HCT116 (cell line): ENCODE data around the gene KNOP1. TPM values are rescaled to one million over a fixed set of nuclear protein-coding genes. Genes with fewer than 3 reads are reported as not detected.

Source experiments
- ATAC-seq: fragments of 200-7000 bp; cut with Tn5 transposase; 2 replicates; pipeline ENCODE4 v1.9.1; 2020; ENCODE audit warnings: mild to moderate bottlenecking, moderate library complexity
- BruUV-seq: library from RNA; stranded (reverse); fragments of 400-500 nt; replicated peaks from 2 replicates; lab custom pipeline; 2021; lab: Mats Ljungman, UMichigan
- CTCF ChIA-PET: fragments of 300-600 bp; sonication (Branson Sonifier 250); formaldehyde crosslinking; loops from one replicate; lab custom pipeline; 2021; ENCODE audit warnings: antibody characterized with exemption; lab: Charles Lee
- POLR2A ChIA-PET: fragments of 300-600, 350-600 bp; sonication (Branson Sonifier 250); formaldehyde crosslinking; loops from one replicate; lab custom pipeline; 2021; ENCODE audit warnings: antibody characterized with exemption; lab: Charles Lee
- RAD21 ChIA-PET, 2 experiments: fragments of 300-600 bp; sonication (Branson Sonifier 250); formaldehyde crosslinking; loops; one replicate each; lab custom pipeline; 2023; ENCODE audit warnings: low total read pairs in 2 of 2; ENCODE audit not compliant: uncharacterized antibody in 2 of 2, unreplicated experiment in 2 of 2, low non-redundant PET in 1 of 2; lab: Charles Lee
- DNase-seq: peaks from one replicate; pipeline ENCODE4 v3.0.0-alpha.2; 2010; ENCODE audit warnings: low read depth, low spot score
- H2AFZ ChIP-seq: fragments of 200-600 bp; shearing (Covaris generic), sonication (generic); 2 replicates; pipeline ENCODE4 v1.6.1; 2017; ENCODE audit warnings: low read depth, mixed run types, mixed read lengths, antibody characterized with exemption, low read length; ENCODE audit not compliant: poor library complexity, severe bottlenecking
- H3K27ac ChIP-seq: 2 replicates; pipeline ENCODE4 v1.5.1; 2012; ENCODE audit warnings: low read depth, low read length
- H3K27me3 ChIP-seq: fragments of 200-600 bp; sonication (generic); 2 replicates; pipeline ENCODE4 v1.6.1; 2016; ENCODE audit warnings: mixed run types, low read length, mixed read lengths; ENCODE audit not compliant: insufficient read depth
- H3K36me3 ChIP-seq, 2 experiments: fragments of 200-500 bp in 1 of 2; fragments of 200-600 bp in 1 of 2; sonication (Bioruptor generic) in 1 of 2; sonication (generic) in 1 of 2; 2 replicates each; pipeline versions ENCODE4 v1.5.1 to v1.6.1; 2014 to 2016; ENCODE audit warnings: low read length in 2 of 2, inconsistent platforms in 1 of 2, mixed read lengths in 1 of 2, mixed run types in 1 of 2; ENCODE audit not compliant: insufficient read depth in 2 of 2, control insufficient read depth in 1 of 2
- H3K4me1 ChIP-seq, 2 experiments: fragments of 200-600 bp in 1 of 2; sonication (generic) in 1 of 2; 2 replicates each; pipeline versions ENCODE4 v1.5.1 to v1.6.1; 2012 to 2017; ENCODE audit warnings: low read length in 2 of 2, inconsistent platforms in 1 of 2, mild to moderate bottlenecking in 1 of 2, mixed read lengths in 1 of 2, mixed run types in 1 of 2, moderate library complexity in 1 of 2; ENCODE audit not compliant: insufficient read depth in 2 of 2, control insufficient read depth in 1 of 2
- H3K4me2 ChIP-seq: fragments of 200-600 bp; sonication (generic); 2 replicates; pipeline ENCODE4 v1.6.1; 2017; ENCODE audit warnings: mixed run types, low read length, mixed read lengths
- H3K4me3 ChIP-seq, 2 experiments: fragments of 200-600 bp in 1 of 2; sonication (generic) in 1 of 2; replicated peaks in 1 of 2; 2 replicates each; pipeline ENCODE4 v1.5.1; 2011 to 2016; ENCODE audit warnings: low read length in 2 of 2, control low read depth in 1 of 2, low read depth in 1 of 2, mild to moderate bottlenecking in 1 of 2, mixed read lengths in 1 of 2, mixed run types in 1 of 2
- H3K79me2 ChIP-seq: fragments of 200-600 bp; sonication (generic); 2 replicates; pipeline ENCODE4 v1.6.1; 2017; ENCODE audit warnings: mild to moderate bottlenecking, mixed run types, low read length, moderate library complexity, mixed read lengths; ENCODE audit not compliant: insufficient read depth
- H3K9ac ChIP-seq: fragments of 200-600 bp; sonication (generic); 2 replicates; pipeline ENCODE4 v1.6.1; 2016; ENCODE audit warnings: low read length, mixed read lengths
- H3K9me2 ChIP-seq: fragments of 200-600 bp; sonication (generic), shearing (Covaris generic); 2 replicates; pipeline ENCODE4 v1.6.1; 2017; ENCODE audit warnings: mixed run types, mild to moderate bottlenecking, moderate library complexity; ENCODE audit not compliant: insufficient read depth
- H3K9me3 ChIP-seq, 2 experiments: fragments of 200-500 bp in 1 of 2; fragments of 200-600 bp in 1 of 2; sonication (Bioruptor generic) in 1 of 2; sonication (generic) in 1 of 2; 2 replicates each; pipeline ENCODE4 v1.6.1; 2014 to 2017; ENCODE audit warnings: low read length in 2 of 2, mixed read lengths in 2 of 2, inconsistent platforms in 1 of 2, low read depth in 1 of 2, mild to moderate bottlenecking in 1 of 2, mixed run types in 1 of 2, moderate library complexity in 1 of 2; ENCODE audit not compliant: control insufficient read depth in 1 of 2, insufficient read depth in 1 of 2
- H4K20me1 ChIP-seq: fragments of 200-600 bp; sonication (generic), shearing (Covaris generic); 2 replicates; pipeline ENCODE4 v1.6.1; 2017; ENCODE audit warnings: mixed run types, mild to moderate bottlenecking, moderate library complexity; ENCODE audit not compliant: insufficient read depth
- ATF3 ChIP-seq: IDR thresholded peaks from 2 replicates; pipeline ENCODE4 v1.6.1; 2012
- CEBPB ChIP-seq: IDR thresholded peaks from 2 replicates; pipeline ENCODE4 v1.6.1; 2012; ENCODE audit warnings: low read depth
- EGR1 ChIP-seq: IDR thresholded peaks from 2 replicates; pipeline ENCODE4 v1.6.1; 2012; ENCODE audit warnings: low read depth
- ELF1 ChIP-seq: IDR thresholded peaks from 2 replicates; pipeline ENCODE4 v1.6.1; 2012; ENCODE audit warnings: low read depth, borderline replicate concordance
- EZH2 ChIP-seq: fragments of 200-600 bp; sonication (generic); IDR thresholded peaks from 2 replicates; pipeline ENCODE4 v1.6.1; 2017; ENCODE audit warnings: antibody characterized with exemption, mixed run types
- EZH2phosphoT487 ChIP-seq: fragments of 200-600 bp; IDR thresholded peaks from 2 replicates; pipeline ENCODE4 v1.6.1; 2018; ENCODE audit warnings: antibody characterized with exemption, borderline replicate concordance
- FOSL1 ChIP-seq: IDR thresholded peaks from 2 replicates; pipeline ENCODE4 v1.6.1; 2012; ENCODE audit warnings: low read depth
- JUND ChIP-seq: IDR thresholded peaks from 2 replicates; pipeline ENCODE4 v1.6.1; 2012
- MAX ChIP-seq: IDR thresholded peaks from 2 replicates; pipeline ENCODE4 v1.6.1; 2012
- POLR2A ChIP-seq: IDR thresholded peaks from 2 replicates; pipeline ENCODE4 v1.7.0; 2011; ENCODE audit warnings: borderline replicate concordance; ENCODE audit not compliant: insufficient read depth, insufficient read length; ENCODE audit errors: extremely low read depth
- RAD21 ChIP-seq: IDR thresholded peaks from 2 replicates; pipeline ENCODE4 v1.6.1; 2012; ENCODE audit warnings: low read depth, mild to moderate bottlenecking
- REST ChIP-seq: IDR thresholded peaks from 2 replicates; pipeline ENCODE4 v1.6.1; 2012; ENCODE audit warnings: low read depth
- SIN3A ChIP-seq: IDR thresholded peaks from 2 replicates; pipeline ENCODE4 v1.6.1; 2012; ENCODE audit warnings: low read depth
- SRF ChIP-seq: IDR thresholded peaks from 2 replicates; pipeline ENCODE4 v1.6.1; 2012; ENCODE audit warnings: low read depth
- ZBTB33 ChIP-seq: IDR thresholded peaks from 2 replicates; pipeline ENCODE4 v1.6.1; 2011; ENCODE audit warnings: mild to moderate bottlenecking, low read length, moderate library complexity; ENCODE audit not compliant: insufficient replicate concordance; ENCODE audit errors: extremely low read depth
- ZNF274 ChIP-seq: fragments of 200-500 bp; sonication (Bioruptor generic); IDR thresholded peaks from 2 replicates; pipeline ENCODE4 v1.6.1; 2014; ENCODE audit warnings: mild to moderate bottlenecking, low read depth, low read length, inconsistent platforms
- intact Hi-C: fragments of 100-400 bp; cut with micrococcal nuclease; formaldehyde crosslinking; loops from 2 replicates; pipeline ENCODE4 v1.10.0; 2022
- total RNA-seq: library from RNA; stranded (reverse); gene quantifications from one replicate; pipeline ENCODE4 v1.2.1, GENCODE V29; 2021; ENCODE audit not compliant: unreplicated experiment

Gene KNOP1
- total RNA-seq, 1 experiment from 2014 or later: 34.6 TPM

GRCh38 chr16:19712418-19713058 is 5.5 kb downstream of the KNOP1 start:
- ChIA-PET RAD21 (no interaction called here), CTCF (no interaction called here), POLR2A (no interaction called here)
- intact Hi-C loops: no loop called here
- H3K9me3 ChIP-seq: no peaks in the 10 kb centered on the region
- no peaks in the 10 kb centered on the region for H3K27me3 ChIP-seq
- peaks cover 21 to 44% of the 10 kb centered on the region in 2 experiments; a peak in 3 of 4 replicates for H3K36me3 ChIP-seq
- H2AFZ ChIP-seq: no peak overlapping the region
- no peak overlapping the region for H3K4me2 ChIP-seq
- no peak overlapping the region for H3K4me3 ChIP-seq
- H3K79me2 ChIP-seq: peaks cover 92% of the 10 kb centered on the region
- no peak overlapping the region for H3K27ac ChIP-seq
- ATAC-seq (no peak), DNase-seq (no peak)
- H3K4me1 ChIP-seq: peaks cover 11 to 16% of the 10 kb centered on the region in 2 experiments
- TF ChIP-seq ZBTB33: no peak
- TF ChIP-seq EGR1: no peak
- TF ChIP-seq ZNF274: no peak
- TF ChIP-seq EZH2: no peak
- no peak for TF ChIP-seq ELF1
- no peak for TF ChIP-seq CEBPB
- TF ChIP-seq RAD21: no peak
- TF ChIP-seq SIN3A: no peak
- no peak for TF ChIP-seq FOSL1
- TF ChIP-seq SRF: no peak
- TF ChIP-seq EZH2phosphoT487: no peak
- TF ChIP-seq POLR2A: no peak
- TF ChIP-seq ATF3: no peak
- no peak for TF ChIP-seq JUND
- TF ChIP-seq MAX: no peak
- TF ChIP-seq REST: no peak
- peaks cover 4% of the 10 kb centered on the region; the same call in 1 of the 2 replicates for H4K20me1 ChIP-seq
- BruUV-seq: no TSS peak
- no peaks in the 10 kb centered on the region for H3K9me2 ChIP-seq
- no peak overlapping the region for H3K9ac ChIP-seq
